CD8-positive, alpha-beta memory T cell (primary cell): Measurements from ENCODE around the gene NKD2. TPM values are rescaled to one million over a fixed set of nuclear protein-coding genes. Genes with fewer than 3 reads are reported as not detected.

Source experiments
- CTCF ChIA-PET: fragments of 350-600 bp; sonication (Branson Sonifier 250); formaldehyde crosslinking; loops from one replicate; lab custom pipeline; 2021; ENCODE audit warnings: antibody characterized with exemption; lab: Charles Lee
- POLR2A ChIA-PET: fragments of 350-600 bp; sonication (Branson Sonifier 250); formaldehyde crosslinking; loops from one replicate; lab custom pipeline; 2021; ENCODE audit warnings: antibody characterized with exemption; lab: Charles Lee
- DNase-seq, 5 donors: peaks; one replicate each; pipeline versions ENCODE4 v3.0.0 to v3.0.0-alpha.2; 2020 to 2022; ENCODE audit warnings: mixed read lengths in 1 of 5
- H3K27ac ChIP-seq: one replicate; pipeline ENCODE4 v1.7.0; 2013; ENCODE audit warnings: low read depth, mild to moderate bottlenecking, low read length, moderate library complexity
- H3K27me3 ChIP-seq: 2 replicates; pipeline ENCODE4 v1.7.0; 2013; ENCODE audit warnings: low read length, mild to moderate bottlenecking; ENCODE audit not compliant: insufficient read depth, poor library complexity, severe bottlenecking
- H3K36me3 ChIP-seq: 2 replicates; pipeline ENCODE4 v1.7.0; 2013; ENCODE audit warnings: mild to moderate bottlenecking, low read length, moderate library complexity; ENCODE audit not compliant: insufficient read depth
- H3K4me1 ChIP-seq: 2 replicates; pipeline ENCODE4 v1.7.0; 2013; ENCODE audit warnings: mild to moderate bottlenecking, low read length, moderate library complexity; ENCODE audit not compliant: insufficient read depth
- H3K4me3 ChIP-seq: 2 replicates; pipeline ENCODE4 v1.7.0; 2013; ENCODE audit warnings: mild to moderate bottlenecking, low read length
- H3K9me3 ChIP-seq: 2 replicates; pipeline ENCODE4 v1.7.0; 2013; ENCODE audit warnings: mild to moderate bottlenecking, low read length
- H3K27ac Mint-ChIP-seq, 8 donors: one replicate each; pipeline ENCODE4 v1.8.0; 2020 to 2021; ENCODE audit warnings: mixed read lengths in 8 of 8, mild to moderate bottlenecking in 6 of 8, inconsistent platforms in 3 of 8, moderate library complexity in 3 of 8
- H3K27me3 Mint-ChIP-seq, 2 donors: one replicate each; pipeline ENCODE4 v1.8.0; 2020 to 2021; ENCODE audit warnings: mixed read lengths in 2 of 2, mild to moderate bottlenecking in 1 of 2, moderate library complexity in 1 of 2
- H3K36me3 Mint-ChIP-seq, 3 donors: one replicate each; pipeline ENCODE4 v1.8.0; 2020 to 2021; ENCODE audit warnings: mixed read lengths in 3 of 3, inconsistent platforms in 1 of 3, mild to moderate bottlenecking in 1 of 3
- H3K4me1 Mint-ChIP-seq, 3 donors: one replicate each; pipeline ENCODE4 v1.8.0; 2020 to 2021; ENCODE audit warnings: mixed read lengths in 3 of 3, inconsistent platforms in 1 of 3, mild to moderate bottlenecking in 1 of 3
- H3K4me3 Mint-ChIP-seq, 7 donors: one replicate each; pipeline ENCODE4 v1.8.0; 2020 to 2021; ENCODE audit warnings: mixed read lengths in 7 of 7, mild to moderate bottlenecking in 6 of 7, moderate library complexity in 4 of 7, inconsistent platforms in 2 of 7
- H3K9me3 Mint-ChIP-seq, 5 donors: one replicate each; pipeline ENCODE4 v1.8.0; 2020 to 2022; ENCODE audit warnings: mixed read lengths in 5 of 5, mild to moderate bottlenecking in 3 of 5, moderate library complexity in 2 of 5, inconsistent platforms in 1 of 5
- polyA plus RNA-seq: library from polyadenylated mRNA; unstranded; fragments of 300-500 nt; fragmentation: Illumina TruSeq; gene quantifications from one replicate; pipeline ENCODE4 v1.2.3, GENCODE V29; 2021
- total RNA-seq, 2 experiments: library from RNA; stranded (reverse); gene quantifications; one replicate each; pipeline ENCODE4 v1.2.3, GENCODE V29; 2021

Gene NKD2
- total and polyA plus RNA-seq, 3 experiments from 2014 or later, result 0.20 to 0.48 TPM; not detected in 1

GRCh38 chr5:1068895-1069719, 60.5 kb downstream of the NKD2 start:
- H3K36me3 Mint-ChIP-seq, result peaks cover 0 to 3% (median 0%) of the 10 kb centered on the region in 3 donors
- H3K4me3 Mint-ChIP-seq, result no peak overlapping the region
- CTCF ChIA-PET, result no interaction called here
- no peaks in the 10 kb centered on the region for H3K9me3 ChIP-seq
- H3K4me3 ChIP-seq, result no peak overlapping the region
- H3K27ac Mint-ChIP-seq, result no peak overlapping the region
- no peaks in the 10 kb centered on the region for H3K27me3 ChIP-seq
- no peaks in the 10 kb centered on the region for H3K27me3 Mint-ChIP-seq
- POLR2A ChIA-PET, result no interaction called here
- no peaks in the 10 kb centered on the region for H3K36me3 ChIP-seq
- no peak overlapping the region for H3K27ac ChIP-seq
- H3K9me3 Mint-ChIP-seq, result no peaks in the 10 kb centered on the region
- H3K4me1 Mint-ChIP-seq, result no peaks in the 10 kb centered on the region
- DNase-seq, result no peak
- no peaks in the 10 kb centered on the region for H3K4me1 ChIP-seq

- POLR2A ChIA-PET, result no interaction called here
- peaks cover 0 to 3% (median 0%) of the 10 kb centered on the region in 3 donors for H3K36me3 Mint-ChIP-seq
- no peak overlapping the region for H3K4me3 ChIP-seq
- H3K27ac ChIP-seq, result no peak overlapping the region
- no peaks in the 10 kb centered on the region for H3K27me3 ChIP-seq
- DNase-seq, result no peak
- H3K27ac Mint-ChIP-seq, result no peak overlapping the region
- no peaks in the 10 kb centered on the region for H3K4me1 ChIP-seq
- no peaks in the 10 kb centered on the region for H3K4me1 Mint-ChIP-seq
- H3K9me3 Mint-ChIP-seq, result no peaks in the 10 kb centered on the region
- no peaks in the 10 kb centered on the region for H3K27me3 Mint-ChIP-seq
- CTCF ChIA-PET, result no interaction called here
- no peaks in the 10 kb centered on the region for H3K36me3 ChIP-seq
- H3K4me3 Mint-ChIP-seq, result no peak overlapping the region
- no peaks in the 10 kb centered on the region for H3K9me3 ChIP-seq
Observed at GRCh38 chr5:1069720-1070088, 61.1 kb downstream of the NKD2 start.

GRCh38 chr5:1073239-1074102, 64.9 kb downstream of the NKD2 start:
- H3K36me3 Mint-ChIP-seq, result peaks cover 0 to 5% (median 0%) of the 10 kb centered on the region in 3 donors
- H3K4me3 ChIP-seq, result no peak overlapping the region
- CTCF ChIA-PET, result no interaction called here
- H3K9me3 Mint-ChIP-seq, result no peaks in the 10 kb centered on the region
- no peaks in the 10 kb centered on the region for H3K4me1 ChIP-seq
- no peaks in the 10 kb centered on the region for H3K36me3 ChIP-seq
- H3K4me1 Mint-ChIP-seq, result no peaks in the 10 kb centered on the region
- POLR2A ChIA-PET, result no interaction called here
- no peak overlapping the region for H3K4me3 Mint-ChIP-seq
- DNase-seq, result no peak
- H3K27ac ChIP-seq, result no peak overlapping the region
- no peaks in the 10 kb centered on the region for H3K27me3 Mint-ChIP-seq
- no peaks in the 10 kb centered on the region for H3K9me3 ChIP-seq
- no peaks in the 10 kb centered on the region for H3K27me3 ChIP-seq
- H3K27ac Mint-ChIP-seq, result peak overlapping the region in 2 of 8 donors; percentile 70 to 90

- ChIA-PET POLR2A (no interaction called here), CTCF (no interaction called here)
- Mint-ChIP-seq H3K36me3 (peaks cover 0 to 5% (median 0%) of the 10 kb centered on the region in 3 donors), H3K27me3 (no peaks in the 10 kb centered on the region), H3K27ac (no peak overlapping the region), H3K4me1 (no peaks in the 10 kb centered on the region), H3K4me3 (no peak overlapping the region), H3K9me3 (no peaks in the 10 kb centered on the region)
- Histone ChIP-seq H3K9me3 (no peaks in the 10 kb centered on the region), H3K27ac (no peak overlapping the region), H3K27me3 (no peaks in the 10 kb centered on the region), H3K4me3 (no peak overlapping the region), H3K4me1 (no peaks in the 10 kb centered on the region), H3K36me3 (peaks cover 2% of the 10 kb centered on the region)
- no peak for DNase-seq
Observed at GRCh38 chr5:1074226-1074625, 65.6 kb downstream of the NKD2 start.

DNA sequence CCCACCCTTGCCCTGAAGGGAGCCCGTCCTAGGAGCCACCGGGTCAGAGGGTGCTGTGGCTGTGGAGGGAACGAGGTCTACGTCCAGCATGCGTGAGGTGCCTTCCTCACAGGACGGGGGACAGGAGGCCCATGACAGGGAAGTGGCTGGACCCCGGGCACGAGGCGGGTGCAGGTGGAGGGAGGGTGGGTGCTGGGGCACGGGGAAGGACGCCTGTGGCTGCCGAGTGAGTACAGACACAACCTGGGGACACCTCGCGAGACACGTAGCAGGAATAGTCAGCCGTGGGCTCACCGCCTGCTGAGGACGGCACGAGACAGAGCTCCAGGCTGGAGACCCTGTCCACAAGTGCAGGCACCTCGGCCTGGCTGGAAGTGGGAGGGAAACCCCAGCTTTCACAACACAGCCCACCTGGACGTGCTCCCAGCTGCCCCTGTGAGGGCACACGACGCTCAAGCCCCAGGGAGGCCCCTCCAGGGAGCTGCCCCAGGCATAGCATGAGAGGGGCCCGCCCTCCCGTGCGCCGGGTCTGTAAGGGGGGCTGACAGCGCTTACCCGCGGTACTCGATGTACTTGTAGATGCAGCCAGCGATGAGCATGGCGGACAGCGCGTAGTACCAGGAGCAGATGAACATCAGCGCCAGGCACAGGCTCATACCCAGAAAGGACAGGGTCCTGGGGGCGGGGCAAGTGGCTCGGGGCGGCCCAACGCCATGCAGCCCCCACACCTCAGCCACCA, 66.4 kb downstream of the NKD2 start:
- Histone ChIP-seq H3K36me3 (peaks cover 5% of the 10 kb centered on the region), H3K27ac (no peak overlapping the region), H3K27me3 (no peaks in the 10 kb centered on the region), H3K4me1 (no peaks in the 10 kb centered on the region), H3K4me3 (no peak overlapping the region), H3K9me3 (no peaks in the 10 kb centered on the region)
- H3K4me1 Mint-ChIP-seq, result no peaks in the 10 kb centered on the region
- H3K27me3 Mint-ChIP-seq, result no peaks in the 10 kb centered on the region
- H3K36me3 Mint-ChIP-seq, result peaks cover 0 to 5% (median 0%) of the 10 kb centered on the region in 3 donors
- H3K9me3 Mint-ChIP-seq, result no peaks in the 10 kb centered on the region
- H3K4me3 Mint-ChIP-seq, result no peak overlapping the region
- POLR2A ChIA-PET, result no interaction called here
- no peak for DNase-seq
- CTCF ChIA-PET, result no interaction called here
- peak overlapping the region in 1 of 8 donors; percentile 38 for H3K27ac Mint-ChIP-seq

GRCh38 chr5:1075555-1075881, 66.9 kb downstream of the NKD2 start:
- peaks cover 5% of the 10 kb centered on the region for H3K36me3 ChIP-seq
- H3K27ac Mint-ChIP-seq, result peak overlapping the region in 1 of 8 donors; percentile 38

DNA sequence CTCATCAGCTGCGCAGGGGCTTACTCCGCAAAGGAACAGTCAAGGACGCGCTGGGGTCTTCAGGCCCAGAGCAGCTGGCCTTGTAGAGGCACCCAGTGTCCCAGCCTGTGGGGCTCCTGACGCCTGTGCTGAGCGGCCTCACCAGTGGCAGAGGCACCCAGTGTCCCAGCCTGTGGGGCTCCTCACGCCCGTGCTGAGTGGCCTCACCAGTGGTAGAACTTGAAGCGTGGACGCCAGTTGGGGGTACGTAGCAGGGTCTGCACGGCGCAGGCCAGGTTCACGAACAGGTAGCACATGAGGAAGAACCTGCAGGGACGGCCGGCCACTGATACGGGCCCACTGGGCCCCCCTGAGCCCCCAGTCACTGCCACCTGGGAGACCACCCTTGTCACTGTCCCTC, 67.3 kb downstream of the NKD2 start:
- Mint-ChIP-seq H3K4me3 (no peak overlapping the region), H3K36me3 (peaks cover 0 to 7% (median 0%) of the 10 kb centered on the region in 3 donors), H3K27me3 (no peaks in the 10 kb centered on the region), H3K9me3 (no peaks in the 10 kb centered on the region), H3K27ac (no peak overlapping the region), H3K4me1 (no peaks in the 10 kb centered on the region)
- H3K36me3 ChIP-seq, result peaks cover 5% of the 10 kb centered on the region
- ChIA-PET CTCF (no interaction called here), POLR2A (no interaction called here)
- H3K4me3 ChIP-seq, result no peak overlapping the region
- no peak overlapping the region for H3K27ac ChIP-seq
- H3K27me3 ChIP-seq, result no peaks in the 10 kb centered on the region
- no peaks in the 10 kb centered on the region for H3K4me1 ChIP-seq
- H3K9me3 ChIP-seq, result no peaks in the 10 kb centered on the region
- no peak for DNase-seq

More at GRCh38 chr5:1075555-1075881, 66.9 kb downstream of the NKD2 start:
- H3K4me3 ChIP-seq, result no peak overlapping the region
- Mint-ChIP-seq H3K27me3 (no peaks in the 10 kb centered on the region), H3K4me1 (no peaks in the 10 kb centered on the region), H3K9me3 (no peaks in the 10 kb centered on the region), H3K36me3 (peaks cover 0 to 5% (median 0%) of the 10 kb centered on the region in 3 donors), H3K4me3 (no peak overlapping the region)
- no peaks in the 10 kb centered on the region for H3K27me3 ChIP-seq
- H3K9me3 ChIP-seq, result no peaks in the 10 kb centered on the region
- no peak overlapping the region for H3K27ac ChIP-seq
- CTCF ChIA-PET, result no interaction called here
- DNase-seq, result no peak
- H3K4me1 ChIP-seq, result no peaks in the 10 kb centered on the region
- POLR2A ChIA-PET, result no interaction called here
